IPS DF 6.9 (cell line): ENCODE measurements around the gene PACS2.

Experiments
- DNase-seq: peaks from one replicate; pipeline ENCODE4 v3.0.0-alpha.2; 2013; ENCODE audit warnings: low read depth, low spot score
- H3K27ac ChIP-seq: one replicate; pipeline ENCODE4 v1.5.1; 2013; ENCODE audit warnings: low read length, control low read depth
- H3K27me3 ChIP-seq: 2 replicates; pipeline ENCODE4 v1.6.1; 2013; ENCODE audit warnings: mild to moderate bottlenecking, low read length; ENCODE audit not compliant: control insufficient read depth, insufficient read depth
- H3K36me3 ChIP-seq: 2 replicates; pipeline ENCODE4 v1.6.1; 2013; ENCODE audit warnings: low read length; ENCODE audit not compliant: control insufficient read depth, insufficient read depth
- H3K4me1 ChIP-seq: 2 replicates; pipeline ENCODE4 v1.6.1; 2013; ENCODE audit warnings: low read length; ENCODE audit not compliant: control insufficient read depth, insufficient read depth
- H3K4me3 ChIP-seq: 2 replicates; pipeline ENCODE4 v1.5.1; 2013; ENCODE audit warnings: mild to moderate bottlenecking, low read length
- H3K9me3 ChIP-seq: 2 replicates; pipeline ENCODE4 v1.6.1; 2013; ENCODE audit warnings: low read length, inconsistent platforms; ENCODE audit not compliant: control insufficient read depth, insufficient read depth
- WGBS: extraction: QIAGEN DNeasy Blood & Tissue Kit; methylation state at CpG from one replicate; pipeline ENCODE4 v1.1.7; 2013; ENCODE audit warnings: mixed read lengths, missing lambda C conversion rate; ENCODE audit not compliant: insufficient read length, insufficient coverage; 5-methylcytosine and 5-hydroxymethylcytosine counted together

Gene PACS2

DNA sequence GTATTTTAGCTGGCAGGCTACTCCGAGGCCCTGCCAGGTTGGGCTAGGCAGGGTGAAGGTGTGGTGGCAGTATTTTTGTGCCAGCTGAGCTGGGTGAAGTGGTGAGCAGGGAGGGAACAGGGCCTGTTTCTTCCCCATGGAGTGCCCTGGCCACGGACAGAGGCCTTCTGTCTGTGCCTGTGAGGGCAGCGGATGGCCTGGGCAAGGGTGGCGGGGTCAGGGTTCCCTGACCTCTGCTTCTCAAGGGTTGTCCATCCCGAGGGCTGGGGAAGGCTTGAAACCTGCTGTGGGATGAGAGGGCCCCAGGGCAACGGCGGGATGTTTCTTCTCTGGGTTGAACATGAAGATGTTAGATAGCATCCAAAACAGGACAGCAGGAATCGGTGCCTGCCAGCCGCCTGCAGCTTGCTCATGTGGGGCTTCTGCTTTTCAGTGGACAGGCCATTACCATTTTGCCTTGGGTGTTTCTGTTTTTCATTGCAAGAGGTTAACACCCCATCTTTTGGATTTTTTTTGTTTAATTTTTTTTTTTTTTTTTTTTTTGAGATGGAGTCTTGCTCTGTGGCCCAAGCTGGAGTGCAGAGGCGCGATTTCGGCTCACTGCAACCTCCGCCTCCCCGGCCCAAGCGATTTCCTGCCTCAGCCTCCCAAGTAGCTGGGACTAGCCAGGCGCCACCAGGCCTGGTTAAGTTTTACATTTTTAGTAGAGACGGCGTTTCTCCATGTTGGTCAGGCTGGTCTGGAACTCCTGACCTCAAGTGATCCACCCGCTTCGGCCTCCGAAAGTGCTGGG lies 108.3 kb downstream of the PACS2 start:
- no peak overlapping the region for H3K4me3 ChIP-seq
- H3K4me1 ChIP-seq, result peaks cover 8% of the 10 kb centered on the region; the same call in 1 of the 2 replicates
- no CpG with 5 or more reads among the region's 21 CpGs for WGBS
- H3K9me3 ChIP-seq, result no peaks in the 10 kb centered on the region
- no peaks in the 10 kb centered on the region for H3K27me3 ChIP-seq
- no peak overlapping the region for H3K27ac ChIP-seq
- DNase-seq, result no peak
- H3K36me3 ChIP-seq, result peaks cover 4% of the 10 kb centered on the region

DNA sequence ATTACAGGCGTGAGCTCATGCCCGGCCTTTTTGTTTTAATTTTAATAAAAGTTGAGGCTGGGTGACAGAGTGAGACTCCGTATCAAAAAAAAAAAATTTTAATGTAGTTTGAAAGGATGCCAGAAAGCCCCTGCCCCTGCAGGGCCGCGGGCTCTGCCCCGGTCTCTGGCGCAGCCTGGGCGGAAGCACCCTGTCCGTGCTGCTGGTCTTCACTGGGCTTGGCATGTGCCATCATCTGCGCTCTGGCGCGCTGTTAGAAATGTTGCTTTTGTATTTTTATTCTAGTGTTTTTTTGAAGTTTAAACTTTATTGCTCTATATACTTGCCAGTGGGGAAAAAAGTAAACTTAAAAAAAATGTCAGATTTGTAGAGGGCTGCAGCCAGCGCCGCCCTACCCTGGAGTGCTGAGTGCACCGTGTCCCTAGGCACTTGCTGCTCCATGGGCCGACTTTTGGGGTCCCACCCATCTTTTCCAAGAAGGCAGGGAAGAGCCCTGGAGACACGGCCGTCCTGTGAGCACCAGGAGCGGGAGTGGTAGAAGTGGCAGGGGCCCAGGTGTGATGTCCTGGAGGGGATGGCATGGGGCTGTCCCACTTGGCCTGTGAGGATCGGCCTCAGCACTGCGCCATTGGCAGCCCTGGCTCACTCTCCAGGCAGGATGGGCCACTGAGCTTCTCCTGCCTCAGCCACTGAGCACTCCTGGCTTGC lies 109.1 kb downstream of the PACS2 start:
- WGBS, result no CpG with 5 or more reads among the region's 21 CpGs
- H3K27ac ChIP-seq, result no peak overlapping the region
- no peaks in the 10 kb centered on the region for H3K9me3 ChIP-seq
- peaks cover 4% of the 10 kb centered on the region for H3K36me3 ChIP-seq
- H3K27me3 ChIP-seq, result no peaks in the 10 kb centered on the region
- no peak overlapping the region for H3K4me3 ChIP-seq
- H3K4me1 ChIP-seq, result peaks cover 8% of the 10 kb centered on the region; the same call in 1 of the 2 replicates
- DNase-seq, result no peak

DNA sequence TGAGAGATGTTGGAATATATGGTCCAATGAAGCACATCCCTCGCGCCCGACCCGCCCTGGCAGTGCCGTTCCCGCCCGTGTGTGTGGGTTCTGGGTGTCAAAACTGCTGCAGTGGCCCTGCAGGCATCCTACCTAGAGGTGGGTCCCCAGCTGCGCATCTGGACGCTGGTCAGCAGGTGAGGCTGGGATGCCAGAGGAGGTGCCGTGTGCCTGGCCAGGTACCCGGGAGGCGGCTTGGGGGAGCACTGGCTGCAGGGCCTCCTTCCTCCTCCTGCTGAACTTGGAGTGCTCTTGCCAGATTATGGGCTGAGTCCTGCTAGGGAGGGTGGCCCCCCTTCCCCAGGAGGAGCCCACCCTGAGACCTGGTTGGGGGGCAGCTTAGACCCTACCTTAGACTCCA lies 110.3 kb downstream of the PACS2 start:
- H3K4me1 ChIP-seq, result peaks cover 8% of the 10 kb centered on the region; the same call in 1 of the 2 replicates
- WGBS, result no CpG with 5 or more reads among the region's 12 CpGs
- no peak overlapping the region for H3K27ac ChIP-seq
- H3K9me3 ChIP-seq, result no peaks in the 10 kb centered on the region
- peaks cover 4% of the 10 kb centered on the region for H3K36me3 ChIP-seq
- H3K4me3 ChIP-seq, result no peak overlapping the region
- no peak for DNase-seq
- H3K27me3 ChIP-seq, result no peaks in the 10 kb centered on the region

DNA sequence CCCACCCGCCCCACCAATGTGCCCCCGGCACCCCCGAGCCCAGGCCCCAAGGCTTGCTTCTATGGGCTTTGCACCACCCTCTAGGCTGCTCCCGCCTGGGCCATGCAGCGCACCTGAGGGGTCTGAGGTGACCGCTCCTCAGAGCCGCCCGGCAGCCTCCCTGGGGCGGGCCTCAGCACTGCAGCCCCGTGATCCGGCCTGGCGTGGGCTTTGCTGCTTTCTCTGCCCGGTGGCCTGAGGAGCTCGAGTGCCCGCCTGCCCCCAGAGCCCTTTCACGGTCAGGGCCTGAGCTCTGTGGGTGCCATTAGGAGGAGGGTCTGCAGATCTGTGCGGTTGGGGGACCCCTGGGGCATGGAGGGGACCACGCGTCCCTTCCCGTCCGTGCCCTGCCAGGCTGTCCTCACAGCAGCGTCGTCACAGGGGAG lies 111.3 kb downstream of the PACS2 start:
- no CpG with 5 or more reads among the region's 23 CpGs for WGBS
- H3K9me3 ChIP-seq, result no peaks in the 10 kb centered on the region
- H3K36me3 ChIP-seq, result peaks cover 4% of the 10 kb centered on the region
- H3K4me3 ChIP-seq, result no peak overlapping the region
- H3K27me3 ChIP-seq, result no peaks in the 10 kb centered on the region
- DNase-seq, result no peak
- H3K4me1 ChIP-seq, result peaks cover 8% of the 10 kb centered on the region; the same call in 1 of the 2 replicates
- H3K27ac ChIP-seq, result no peak overlapping the region

DNA sequence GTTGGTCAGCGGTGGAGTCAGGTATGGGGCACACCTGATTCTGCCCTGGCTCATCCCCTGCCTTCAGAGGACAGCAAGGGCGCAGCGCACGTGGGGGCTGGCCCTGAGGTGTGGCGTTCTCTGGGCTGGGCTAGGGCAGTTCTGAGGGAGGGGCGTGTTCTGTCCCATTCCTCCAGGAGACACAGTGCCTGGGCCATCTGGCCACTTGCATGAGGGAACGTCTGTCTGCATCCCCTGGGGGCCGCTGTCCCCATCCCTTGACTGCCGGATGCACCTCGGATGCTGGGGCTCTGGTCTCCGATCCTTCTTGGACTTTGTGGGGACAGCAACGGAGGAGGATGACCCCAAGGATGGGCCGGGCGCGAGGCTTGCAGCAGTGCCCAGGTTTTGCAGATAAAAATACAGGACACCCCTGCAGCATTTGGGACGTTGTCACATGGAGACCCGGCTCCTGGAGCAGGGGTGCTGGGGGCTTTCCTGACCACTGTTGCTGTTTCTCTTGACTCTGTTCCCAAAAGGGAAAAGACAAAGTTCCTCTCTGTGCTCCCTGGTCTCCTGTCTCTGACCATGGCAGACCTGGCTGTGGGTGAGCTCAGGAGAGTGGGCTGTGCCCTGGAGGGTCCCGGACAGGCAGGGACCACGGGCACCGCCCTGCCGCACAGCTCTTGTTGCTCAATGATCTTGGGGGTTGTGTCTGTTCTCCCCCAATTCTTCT lies 112.0 kb downstream of the PACS2 start:
- DNase-seq, result no peak
- no CpG with 5 or more reads among the region's 21 CpGs for WGBS
- H3K9me3 ChIP-seq, result no peaks in the 10 kb centered on the region
- H3K27ac ChIP-seq, result no peak overlapping the region
- no peak overlapping the region for H3K4me3 ChIP-seq
- peaks cover 3% of the 10 kb centered on the region; the same call in 1 of the 2 replicates for H3K4me1 ChIP-seq
- H3K27me3 ChIP-seq, result no peaks in the 10 kb centered on the region
- H3K36me3 ChIP-seq, result peaks cover 4% of the 10 kb centered on the region

DNA sequence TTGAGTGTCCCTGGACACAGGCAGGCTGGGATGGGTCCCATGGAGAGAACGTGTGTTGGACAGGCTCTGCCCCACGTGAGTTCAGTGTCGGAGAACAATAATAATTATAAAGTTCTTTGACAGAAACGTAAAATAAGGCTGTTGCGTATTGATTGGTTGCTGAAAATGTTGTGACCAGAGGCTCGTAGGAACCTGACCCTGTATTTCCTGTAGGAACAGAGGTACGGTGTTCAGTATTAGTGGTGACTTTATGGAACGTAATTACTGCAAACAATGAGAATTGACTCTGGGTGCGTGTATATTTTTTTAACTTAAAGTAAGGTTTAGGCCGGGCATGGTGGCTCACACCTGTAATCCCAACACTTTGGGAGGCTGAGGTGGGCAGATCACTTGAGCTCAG lies 112.9 kb downstream of the PACS2 start:
- Histone ChIP-seq H3K4me3 (no peak overlapping the region), H3K27ac (no peak overlapping the region), H3K36me3 (peaks cover 4% of the 10 kb centered on the region; the same call in 1 of the 2 replicates), H3K4me1 (no peaks in the 10 kb centered on the region; the same call in 1 of the 2 replicates), H3K27me3 (no peaks in the 10 kb centered on the region), H3K9me3 (no peaks in the 10 kb centered on the region)
- DNase-seq, result no peak
- WGBS, result no CpG with 5 or more reads among the region's 10 CpGs

DNA sequence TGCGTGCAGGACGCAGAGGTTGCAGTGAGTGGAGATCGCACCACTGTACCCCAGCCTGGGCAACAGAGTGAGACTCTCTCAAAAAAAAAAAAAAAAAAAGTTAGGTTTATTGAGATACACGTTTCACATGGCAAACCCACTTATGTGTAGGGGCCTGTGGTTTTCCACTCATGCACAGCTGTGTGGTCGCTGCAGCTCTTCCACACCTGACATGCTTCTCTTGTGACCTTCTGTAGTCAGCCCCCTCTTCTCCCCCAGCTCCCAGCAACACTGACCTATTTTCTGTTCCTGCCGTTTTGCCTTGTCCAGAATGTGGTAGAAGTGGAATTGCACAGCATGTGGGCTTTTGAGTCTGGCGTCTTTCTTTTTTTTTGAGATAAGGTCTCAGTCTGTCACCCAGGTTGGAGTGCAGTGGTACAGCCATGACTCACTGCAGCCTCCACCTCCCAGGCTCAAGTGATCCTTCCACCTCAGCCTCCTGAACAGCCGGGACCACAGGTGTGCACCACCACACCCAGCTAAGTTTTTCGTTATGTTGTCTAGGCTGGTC lies 113.5 kb downstream of the PACS2 start:
- Histone ChIP-seq H3K27ac (no peak overlapping the region), H3K9me3 (no peaks in the 10 kb centered on the region), H3K27me3 (no peaks in the 10 kb centered on the region), H3K4me1 (no peaks in the 10 kb centered on the region; the same call in 1 of the 2 replicates), H3K36me3 (peaks cover 4% of the 10 kb centered on the region; the same call in 1 of the 2 replicates), H3K4me3 (no peak overlapping the region)
- WGBS, result no CpG with 5 or more reads among the region's 9 CpGs
- DNase-seq, result no peak

DNA sequence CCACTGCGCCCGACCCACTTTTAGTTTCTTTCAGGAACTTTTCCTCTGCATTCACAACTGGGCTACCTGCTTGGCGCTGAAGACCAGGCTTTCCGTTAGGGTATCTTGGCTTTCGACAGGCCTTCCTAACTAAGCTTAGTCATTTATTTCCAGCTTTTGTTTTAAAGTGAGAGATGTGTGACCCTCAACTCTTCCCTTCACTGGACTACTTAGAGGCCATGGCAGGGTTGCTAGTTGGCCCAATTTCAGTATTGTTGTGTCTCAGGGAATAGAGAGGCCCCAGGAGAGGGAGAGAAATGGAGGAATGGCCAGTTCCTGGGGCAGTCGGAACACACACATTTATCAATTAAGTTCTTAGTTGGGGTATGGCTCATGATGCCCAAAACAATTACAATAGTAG lies 115.5 kb downstream of the PACS2 start:
- Histone ChIP-seq H3K36me3 (peaks cover 4% of the 10 kb centered on the region; the same call in 1 of the 2 replicates), H3K27ac (no peak overlapping the region)

DNA sequence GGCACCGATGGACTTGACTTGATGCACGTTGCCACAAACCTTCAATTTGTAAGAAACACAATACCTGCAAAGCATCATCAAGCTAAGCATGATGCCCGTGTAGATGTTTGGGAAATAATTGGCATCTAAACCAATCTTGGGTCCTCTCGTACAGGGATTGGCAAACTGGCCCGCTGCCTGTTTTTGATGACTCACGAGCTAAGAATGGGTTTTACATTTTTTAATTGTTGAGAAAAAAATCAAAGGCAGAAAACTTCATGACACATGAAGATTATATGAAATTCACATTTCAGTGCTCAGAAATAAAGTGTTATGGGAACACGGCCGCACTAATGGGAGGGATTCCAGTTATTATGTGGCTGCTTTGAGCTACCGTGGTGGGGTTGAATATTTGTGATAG lies 116.0 kb downstream of the PACS2 start:
- Histone ChIP-seq H3K36me3 (peaks cover 4% of the 10 kb centered on the region; the same call in 1 of the 2 replicates), H3K4me1 (peaks cover 3% of the 10 kb centered on the region), H3K27me3 (no peaks in the 10 kb centered on the region), H3K4me3 (no peak overlapping the region), H3K27ac (no peak overlapping the region), H3K9me3 (no peaks in the 10 kb centered on the region)
- DNase-seq, result no peak
- WGBS, result no CpG with 5 or more reads among the region's 9 CpGs

More for the DNA sequence above, 115.5 kb downstream of the PACS2 start:
- Histone ChIP-seq H3K27me3 (no peaks in the 10 kb centered on the region), H3K9me3 (no peaks in the 10 kb centered on the region), H3K4me3 (no peak overlapping the region), H3K4me1 (peaks cover 3% of the 10 kb centered on the region)
- DNase-seq, result no peak
- no CpG with 5 or more reads among the region's 6 CpGs for WGBS

DNA sequence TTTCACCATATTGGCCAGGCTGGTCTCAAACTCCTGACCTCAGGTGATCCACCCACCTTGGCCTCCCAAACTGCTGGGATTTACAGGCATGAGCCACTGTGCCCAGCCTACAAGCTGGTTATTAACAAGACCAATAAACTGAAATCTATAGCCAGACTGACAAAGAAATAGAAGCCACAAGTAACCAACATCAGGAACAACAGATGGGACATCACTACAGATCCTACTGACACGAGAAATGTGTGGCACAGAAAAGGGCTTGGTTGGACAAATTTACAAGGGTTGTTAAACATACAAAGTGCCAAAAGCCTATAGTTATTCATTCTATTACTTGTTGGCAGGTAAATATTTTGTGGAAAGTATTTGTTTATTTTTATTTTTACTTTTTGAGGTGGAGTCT lies 116.7 kb downstream of the PACS2 start:
- WGBS, result no CpG with 5 or more reads among the region's 1 CpG
- Histone ChIP-seq H3K4me1 (peaks cover 3% of the 10 kb centered on the region), H3K36me3 (peaks cover 4% of the 10 kb centered on the region; the same call in 1 of the 2 replicates), H3K9me3 (no peaks in the 10 kb centered on the region), H3K27ac (no peak overlapping the region), H3K27me3 (no peaks in the 10 kb centered on the region), H3K4me3 (no peak overlapping the region)
- no peak for DNase-seq
